Heart left ventricle (tissue), 16 donors: ENCODE data around the gene HTN1. TPM values are rescaled to one million over a fixed set of nuclear protein-coding genes. Genes with fewer than 3 reads are reported as not detected.

Experiments used
- ATAC-seq, 4 donors: fragments of 200-7000 bp; cut with Tn5 transposase; one replicate each; pipeline ENCODE4 v1.9.1; 2020 to 2022; ENCODE audit warnings: moderate library complexity in 4 of 4, mild to moderate bottlenecking in 3 of 4, moderate number of reproducible peaks in 1 of 4
- DNase-seq, 5 donors: peaks; one replicate each; pipeline ENCODE4 v3.0.0-alpha.2; 2020
- H3K27ac ChIP-seq, 12 donors: fragments of 200-600 bp; sonication (generic) in 4 of 12; one replicate each; pipeline versions ENCODE4 v1.5.0 to v1.8.0; 2016 to 2022; ENCODE audit warnings: mild to moderate bottlenecking in 2 of 12
- H3K27me3 ChIP-seq, 9 donors: fragments of 200-600 bp; sonication (generic) in 2 of 9; one replicate each; pipeline versions ENCODE4 v1.5.1 to v1.8.0; 2016 to 2022; ENCODE audit warnings: mild to moderate bottlenecking in 3 of 9
- H3K36me3 ChIP-seq, 9 donors: fragments of 200-600 bp; sonication (generic) in 2 of 9; one replicate each; pipeline versions ENCODE4 v1.5.0 to v1.8.0; 2018 to 2022; ENCODE audit warnings: mild to moderate bottlenecking in 2 of 9
- H3K4me1 ChIP-seq, 12 donors: fragments of 200-600 bp; sonication (generic) in 4 of 12; one replicate each; pipeline versions ENCODE4 v1.5.0 to v1.8.0; 2016 to 2022; ENCODE audit warnings: mild to moderate bottlenecking in 3 of 12
- H3K4me3 ChIP-seq, 12 donors: fragments of 200-600 bp; sonication (generic) in 4 of 12; one replicate each; pipeline versions ENCODE4 v1.5.0 to v1.8.0; 2017 to 2022; ENCODE audit warnings: mild to moderate bottlenecking in 9 of 12, moderate library complexity in 4 of 12
- H3K9me3 ChIP-seq, 12 donors: fragments of 200-600 bp; sonication (generic) in 4 of 12; one replicate each; pipeline versions ENCODE4 v1.5.0 to v1.8.0; 2016 to 2022; ENCODE audit warnings: mild to moderate bottlenecking in 1 of 12
- CTCF ChIP-seq, 12 donors: fragments of 200-600 bp; sonication (generic) in 4 of 12; IDR thresholded peaks; one replicate each; pipeline versions ENCODE4 v1.5.0 to v1.8.0; 2018 to 2022; ENCODE audit warnings: antibody characterized with exemption in 12 of 12, mild to moderate bottlenecking in 5 of 12
- POLR2A ChIP-seq, 2 donors: fragments of 450-650 bp; IDR thresholded peaks; one replicate each; pipeline ENCODE4 v1.6.1; 2017; ENCODE audit warnings: antibody characterized with exemption in 2 of 2, mild to moderate bottlenecking in 2 of 2, moderate library complexity in 2 of 2
- WGBS, 4 donors: extraction: QIAGEN DNeasy Blood & Tissue Kit in 2 of 4; methylation state at CpG; one replicate each; pipeline versions ENCODE4 v1.1.5 to v1.1.7; 2013 to 2018; 5-methylcytosine and 5-hydroxymethylcytosine counted together
- intact Hi-C, 10 donors: fragments of 100-400 bp; cut with DNase I; formaldehyde crosslinking; loops; one replicate each; pipeline versions ENCODE4 v1.11.1 to v1.14.2; 2022
- polyA plus RNA-seq, 2 donors: library from polyadenylated mRNA; stranded (reverse); fragments of 200-250 nt; gene quantifications; one replicate each; pipeline ENCODE4 v1.2.3, GENCODE V29; 2013
- total RNA-seq, 9 donors: library from RNA; depleted of rRNA in 2 of 9; stranded (reverse); fragments of >200 nt in 2 of 9; fragmentation: NEBNext Ultra II Directional in 3 of 9; extraction: Animal tissue kit (Norgen Biotek cat#: 25700) in 3 of 9; gene quantifications; one replicate each; pipeline versions ENCODE4 v1.1.0 to v1.2.4, GENCODE V29; 2016 to 2023
- donor health status: ischemic (EF 13 %, LVEDD 7.1; RV severe dilation, severe dysfunction).
- donor health status: healthy with polysubstance abuse.
- donor health status: DM: no; HTN: yes; CAD: no.
- donor health status: DM: no; HTN: no; CAD: no.
- donor health status: ischemic (EF 25% LVEDD 6.9; RV normal size, moderate dysfunction).
- donor health status: ischemic (EF 25% LVEDD 5.7; RV mildly dilated, moderate dysfunction).
- donor health status: healthy.
- donor health status: DM: yes; HTN: yes; CAD: no.
- donor health status: ischemic (EF 35%, LVEDD 5.7; RV mildly dilated, moderate dysfunction).
- donor health status: nonischemic (EF 11% LVEDD 7.7; RV severe dilation, severe dysfunction).
- donor health status: DM: yes; HTN: yes; CAD: no.
- donor health status: PGD.
- donor health status: ischemic (EF 29% LVEDD 5.4; RV normal size, mild dysfunction).
- donor health status: nonischemic (EF 23%, LVEDD 6.1; RV moderate dilation, normal function).

The HTN1 gene
- total and polyA plus RNA-seq, 11 donors = not detected

- Histone ChIP-seq H3K27me3 (no peaks in the 10 kb centered on the region), H3K27ac (no peak overlapping the region), H3K9me3 (peaks cover 0 to 16% (median 4%) of the 10 kb centered on the region in 12 donors), H3K4me3 (no peak overlapping the region), H3K4me1 (no peaks in the 10 kb centered on the region), H3K36me3 (no peaks in the 10 kb centered on the region)
- intact Hi-C loops = no loop called here
- TF ChIP-seq CTCF (IDR thresholded peaks at IDR 0.05) = no peak
- no peak for TF ChIP-seq POLR2A (IDR thresholded peaks at IDR 0.05)
- no peak for ATAC-seq
- no peak for DNase-seq
- 62 to 77% (median 72%) methylated on average over 1 of the region's 1 CpG for WGBS, 4 donors
Observed at GRCh38 chr4:70057651-70058050, 7.4 kb downstream of the HTN1 start.

- Histone ChIP-seq H3K4me3 (no peak overlapping the region), H3K4me1 (no peaks in the 10 kb centered on the region), H3K27ac (no peak overlapping the region), H3K9me3 (peaks cover 0 to 16% (median 4%) of the 10 kb centered on the region in 12 donors), H3K27me3 (no peaks in the 10 kb centered on the region), H3K36me3 (no peaks in the 10 kb centered on the region)
- ATAC-seq (no peak), DNase-seq (no peak)
- intact Hi-C loops = no loop called here
- TF ChIP-seq CTCF (IDR thresholded peaks at IDR 0.05) (no peak), POLR2A (IDR thresholded peaks at IDR 0.05) (no peak)
Observed at GRCh38 chr4:70059149-70059548, 8.9 kb downstream of the HTN1 start.

GRCh38 chr4:70062000-70062399, 11.8 kb downstream of the HTN1 start:
- DNase-seq = no peak
- H3K27me3 ChIP-seq = no peaks in the 10 kb centered on the region
- ATAC-seq = no peak
- no peak overlapping the region for H3K27ac ChIP-seq
- H3K4me3 ChIP-seq = no peak overlapping the region
- TF ChIP-seq CTCF (IDR thresholded peaks at IDR 0.05) (no peak), POLR2A (IDR thresholded peaks at IDR 0.05) (no peak)
- intact Hi-C loops = no loop called here
- H3K4me1 ChIP-seq = no peaks in the 10 kb centered on the region
- peaks cover 0 to 1% (median 0%) of the 10 kb centered on the region in 12 donors for H3K9me3 ChIP-seq
- no peaks in the 10 kb centered on the region for H3K36me3 ChIP-seq
- 58 to 77% (median 67%) methylated on average over 1 of the region's 1 CpG for WGBS, 4 donors

- intact Hi-C loops = no loop called here
- H3K27ac ChIP-seq = no peak overlapping the region
- TF ChIP-seq CTCF (IDR thresholded peaks at IDR 0.05) (no peak), POLR2A (IDR thresholded peaks at IDR 0.05) (no peak)
- DNase-seq = no peak
- H3K4me3 ChIP-seq = no peak overlapping the region
- WGBS, 4 donors = 74 to 84% (median 84%) methylated on average over 1 of the region's 1 CpG
- no peak for ATAC-seq
- H3K9me3 ChIP-seq = no peaks in the 10 kb centered on the region
- no peaks in the 10 kb centered on the region for H3K27me3 ChIP-seq
- H3K4me1 ChIP-seq = no peaks in the 10 kb centered on the region
- no peaks in the 10 kb centered on the region for H3K36me3 ChIP-seq
Observed at GRCh38 chr4:70080205-70080604, 30.0 kb downstream of the HTN1 start.
